Neural cell (in vitro differentiated cells): ENCODE data around the gene NINL. TPM values are rescaled to one million over a fixed set of nuclear protein-coding genes. Genes with fewer than 3 reads are reported as not detected.

Experiments
- H2AFZ ChIP-seq: fragments of 200-600, 300-800 bp; sonication (generic), shearing (Covaris generic); 2 replicates; pipeline ENCODE4 v1.6.0; 2014; ENCODE audit warnings: low read depth, mild to moderate bottlenecking, antibody characterized with exemption, low read length, moderate library complexity
- H3F3A ChIP-seq: fragments of 200-600 bp; shearing (Covaris generic); 2 replicates; pipeline ENCODE4 v1.6.1; 2016; ENCODE audit warnings: mild to moderate bottlenecking, moderate library complexity, mixed read lengths, antibody characterized with exemption, low read length; ENCODE audit not compliant: insufficient read depth, poor library complexity, severe bottlenecking
- H3K27ac ChIP-seq: fragments of 200-600, 300-800 bp; sonication (generic), shearing (Covaris generic); 2 replicates; pipeline ENCODE4 v1.5.1; 2014; ENCODE audit warnings: mild to moderate bottlenecking, low read length, moderate library complexity
- H3K27me3 ChIP-seq: fragments of 300-800, 200-600 bp; sonication (generic), shearing (Covaris generic); 2 replicates; pipeline ENCODE4 v1.6.0; 2014; ENCODE audit warnings: mild to moderate bottlenecking, low read depth, low read length, moderate library complexity; ENCODE audit not compliant: insufficient read depth
- H3K36me3 ChIP-seq: fragments of 300-800, 200-600 bp; sonication (generic), shearing (Covaris generic); 2 replicates; pipeline ENCODE4 v1.5.1; 2014; ENCODE audit warnings: mild to moderate bottlenecking, antibody characterized with exemption, low read length, moderate library complexity; ENCODE audit not compliant: insufficient read depth
- H3K4me2 ChIP-seq: fragments of 300-800, 200-600 bp; sonication (generic), shearing (Covaris generic); 2 replicates; pipeline ENCODE4 v1.6.0; 2014; ENCODE audit warnings: mild to moderate bottlenecking, low read length
- H3K4me3 ChIP-seq: fragments of 300-800, 200-600 bp; sonication (generic), shearing (Covaris generic); 2 replicates; pipeline ENCODE4 v1.5.1; 2014; ENCODE audit warnings: mild to moderate bottlenecking, low read length, moderate library complexity
- H3K79me2 ChIP-seq: fragments of 200-600 bp; shearing (Covaris generic); replicated peaks from 2 replicates; pipeline ENCODE4 v1.6.0; 2014; ENCODE audit warnings: mild to moderate bottlenecking, low read length, moderate library complexity; ENCODE audit not compliant: insufficient read depth
- H3K9ac ChIP-seq: fragments of 300-800, 200-600 bp; sonication (generic), shearing (Covaris generic); 2 replicates; pipeline ENCODE4 v1.6.1; 2016; ENCODE audit warnings: mild to moderate bottlenecking, low read length, mixed read lengths
- H3K9me2 ChIP-seq: fragments of 200-600 bp; shearing (Covaris generic); 2 replicates; pipeline ENCODE4 v1.6.1; 2016; ENCODE audit warnings: mild to moderate bottlenecking, low read length, mixed read lengths; ENCODE audit not compliant: insufficient read depth
- H3K9me3 ChIP-seq: fragments of 200-600, 300-800 bp; sonication (generic), shearing (Covaris generic); 2 replicates; pipeline ENCODE4 v1.6.1; 2016; ENCODE audit warnings: mild to moderate bottlenecking, mixed run types, low read length, moderate library complexity, mixed read lengths
- H4K20me1 ChIP-seq: fragments of 200-600 bp; shearing (Covaris generic); 2 replicates; pipeline ENCODE4 v1.6.1; 2016; ENCODE audit warnings: mild to moderate bottlenecking, mixed run types; ENCODE audit not compliant: insufficient read depth
- EP300 ChIP-seq: fragments of 450-650 bp; conservative IDR thresholded peaks from 2 replicates; pipeline ENCODE4 v1.6.1; 2014; ENCODE audit warnings: antibody characterized with exemption, mild to moderate bottlenecking, moderate library complexity; ENCODE audit not compliant: poor library complexity, severe bottlenecking
- EZH2 ChIP-seq: fragments of 200-600, 300-800 bp; shearing (Covaris generic), sonication (generic); IDR thresholded peaks from 2 replicates; pipeline ENCODE4 v1.6.1; 2014; ENCODE audit warnings: antibody characterized with exemption, low read length, borderline replicate concordance, mild to moderate bottlenecking; ENCODE audit not compliant: insufficient read depth, poor library complexity, severe bottlenecking
- MXI1 ChIP-seq: fragments of 450-650 bp; conservative IDR thresholded peaks from 2 replicates; pipeline ENCODE4 v1.6.1; 2014; ENCODE audit warnings: antibody characterized with exemption, mild to moderate bottlenecking; ENCODE audit not compliant: poor library complexity, severe bottlenecking
- POLR2AphosphoS5 ChIP-seq: IDR thresholded peaks from 2 replicates; pipeline ENCODE4 v1.6.1; 2012
- RAD21 ChIP-seq: fragments of 450-650 bp; conservative IDR thresholded peaks from 2 replicates; pipeline ENCODE4 v1.6.1; 2014; ENCODE audit warnings: antibody characterized with exemption, mild to moderate bottlenecking, moderate library complexity
- SMC3 ChIP-seq: fragments of 450-650 bp; conservative IDR thresholded peaks from 2 replicates; pipeline ENCODE4 v1.6.1; 2014; ENCODE audit warnings: antibody characterized with exemption, mild to moderate bottlenecking, moderate library complexity; ENCODE audit not compliant: poor library complexity
- TAF1 ChIP-seq: IDR thresholded peaks from 2 replicates; pipeline ENCODE4 v1.6.1; 2012; ENCODE audit warnings: low read depth
- polyA plus RNA-seq: library from polyadenylated mRNA; depleted of rRNA; stranded (reverse); fragments of >200 nt; gene quantifications from 2 replicates; pipeline ENCODE4 v1.2.3, GENCODE V29; 2014
- TF ChIP-seq, protein P1 (sequence below): IDR thresholded peaks from 2 replicates; pipeline ENCODE4 v1.6.1; 2012; ENCODE audit warnings: borderline replicate concordance
- TF ChIP-seq, protein P2 (sequence below): fragments of 450-650 bp; IDR thresholded peaks from 2 replicates; pipeline ENCODE4 v1.5.1; 2014; ENCODE audit warnings: antibody characterized with exemption, mild to moderate bottlenecking, moderate library complexity; ENCODE audit not compliant: poor library complexity, severe bottlenecking

Gene NINL
- polyA plus RNA-seq, 1 donor from 2014 or later, result 49.6 TPM

DNA sequence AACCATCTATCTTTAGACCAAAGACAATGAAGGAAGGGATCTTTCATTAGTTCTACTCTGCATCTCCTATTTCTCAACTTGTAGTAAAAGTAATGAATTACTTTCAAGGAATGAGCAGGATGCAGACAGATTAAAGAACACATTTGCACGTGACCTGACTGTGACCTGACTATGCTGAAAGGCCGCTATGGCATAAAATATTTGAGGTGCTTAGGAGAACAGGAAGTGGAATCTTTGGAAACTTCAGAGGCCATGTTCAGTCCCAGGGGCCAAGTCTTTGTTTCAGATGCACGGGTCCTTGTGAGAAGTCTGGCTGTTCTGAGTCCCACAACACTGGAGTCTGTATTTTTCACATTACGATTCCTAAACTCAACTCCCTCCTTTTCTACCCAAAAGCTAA lies 41.0 kb downstream of the NINL start:
- Histone ChIP-seq H3K9ac (no peak overlapping the region), H4K20me1 (no peaks in the 10 kb centered on the region), H3F3A (no peaks in the 10 kb centered on the region), H3K9me3 (no peaks in the 10 kb centered on the region), H3K9me2 (no peaks in the 10 kb centered on the region), H3K27me3 (no peaks in the 10 kb centered on the region), H3K4me3 (no peak overlapping the region), H3K4me2 (no peak overlapping the region), H3K79me2 (peaks cover 2% of the 10 kb centered on the region), H2AFZ (no peak overlapping the region), H3K36me3 (no peaks in the 10 kb centered on the region), H3K27ac (no peak overlapping the region)
- TF ChIP-seq, protein P1, sequence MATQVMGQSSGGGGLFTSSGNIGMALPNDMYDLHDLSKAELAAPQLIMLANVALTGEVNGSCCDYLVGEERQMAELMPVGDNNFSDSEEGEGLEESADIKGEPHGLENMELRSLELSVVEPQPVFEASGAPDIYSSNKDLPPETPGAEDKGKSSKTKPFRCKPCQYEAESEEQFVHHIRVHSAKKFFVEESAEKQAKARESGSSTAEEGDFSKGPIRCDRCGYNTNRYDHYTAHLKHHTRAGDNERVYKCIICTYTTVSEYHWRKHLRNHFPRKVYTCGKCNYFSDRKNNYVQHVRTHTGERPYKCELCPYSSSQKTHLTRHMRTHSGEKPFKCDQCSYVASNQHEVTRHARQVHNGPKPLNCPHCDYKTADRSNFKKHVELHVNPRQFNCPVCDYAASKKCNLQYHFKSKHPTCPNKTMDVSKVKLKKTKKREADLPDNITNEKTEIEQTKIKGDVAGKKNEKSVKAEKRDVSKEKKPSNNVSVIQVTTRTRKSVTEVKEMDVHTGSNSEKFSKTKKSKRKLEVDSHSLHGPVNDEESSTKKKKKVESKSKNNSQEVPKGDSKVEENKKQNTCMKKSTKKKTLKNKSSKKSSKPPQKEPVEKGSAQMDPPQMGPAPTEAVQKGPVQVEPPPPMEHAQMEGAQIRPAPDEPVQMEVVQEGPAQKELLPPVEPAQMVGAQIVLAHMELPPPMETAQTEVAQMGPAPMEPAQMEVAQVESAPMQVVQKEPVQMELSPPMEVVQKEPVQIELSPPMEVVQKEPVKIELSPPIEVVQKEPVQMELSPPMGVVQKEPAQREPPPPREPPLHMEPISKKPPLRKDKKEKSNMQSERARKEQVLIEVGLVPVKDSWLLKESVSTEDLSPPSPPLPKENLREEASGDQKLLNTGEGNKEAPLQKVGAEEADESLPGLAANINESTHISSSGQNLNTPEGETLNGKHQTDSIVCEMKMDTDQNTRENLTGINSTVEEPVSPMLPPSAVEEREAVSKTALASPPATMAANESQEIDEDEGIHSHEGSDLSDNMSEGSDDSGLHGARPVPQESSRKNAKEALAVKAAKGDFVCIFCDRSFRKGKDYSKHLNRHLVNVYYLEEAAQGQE, result no peak
- TF ChIP-seq, protein P2, sequence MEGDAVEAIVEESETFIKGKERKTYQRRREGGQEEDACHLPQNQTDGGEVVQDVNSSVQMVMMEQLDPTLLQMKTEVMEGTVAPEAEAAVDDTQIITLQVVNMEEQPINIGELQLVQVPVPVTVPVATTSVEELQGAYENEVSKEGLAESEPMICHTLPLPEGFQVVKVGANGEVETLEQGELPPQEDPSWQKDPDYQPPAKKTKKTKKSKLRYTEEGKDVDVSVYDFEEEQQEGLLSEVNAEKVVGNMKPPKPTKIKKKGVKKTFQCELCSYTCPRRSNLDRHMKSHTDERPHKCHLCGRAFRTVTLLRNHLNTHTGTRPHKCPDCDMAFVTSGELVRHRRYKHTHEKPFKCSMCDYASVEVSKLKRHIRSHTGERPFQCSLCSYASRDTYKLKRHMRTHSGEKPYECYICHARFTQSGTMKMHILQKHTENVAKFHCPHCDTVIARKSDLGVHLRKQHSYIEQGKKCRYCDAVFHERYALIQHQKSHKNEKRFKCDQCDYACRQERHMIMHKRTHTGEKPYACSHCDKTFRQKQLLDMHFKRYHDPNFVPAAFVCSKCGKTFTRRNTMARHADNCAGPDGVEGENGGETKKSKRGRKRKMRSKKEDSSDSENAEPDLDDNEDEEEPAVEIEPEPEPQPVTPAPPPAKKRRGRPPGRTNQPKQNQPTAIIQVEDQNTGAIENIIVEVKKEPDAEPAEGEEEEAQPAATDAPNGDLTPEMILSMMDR, result no peak
- TF ChIP-seq EP300 (no peak), POLR2AphosphoS5 (no peak), RAD21 (no peak), MXI1 (no peak), SMC3 (no peak), TAF1 (no peak), EZH2 (no peak)

GRCh38 chr20:25543068-25543467 lies 42.3 kb downstream of the NINL start:
- no peaks in the 10 kb centered on the region for H3K9me3 ChIP-seq
- H3K36me3 ChIP-seq, result no peaks in the 10 kb centered on the region
- TF ChIP-seq MXI1 (no peak), EP300 (no peak), SMC3 (no peak), POLR2AphosphoS5 (no peak), EZH2 (no peak), RAD21 (no peak), TAF1 (no peak)
- TF ChIP-seq, protein P2, result no peak
- TF ChIP-seq, protein P1, result no peak
- no peaks in the 10 kb centered on the region for H3F3A ChIP-seq
- H2AFZ ChIP-seq, result no peak overlapping the region
- no peaks in the 10 kb centered on the region for H3K79me2 ChIP-seq
- no peak overlapping the region for H3K4me2 ChIP-seq
- no peaks in the 10 kb centered on the region for H3K27me3 ChIP-seq
- no peak overlapping the region for H3K9ac ChIP-seq
- no peak overlapping the region for H3K4me3 ChIP-seq
- H3K27ac ChIP-seq, result no peak overlapping the region
- no peaks in the 10 kb centered on the region for H3K9me2 ChIP-seq
- no peaks in the 10 kb centered on the region for H4K20me1 ChIP-seq
